ENCODE measurements around the gene CNOT1. TPM values are rescaled to one million over a fixed set of nuclear protein-coding genes. Genes with fewer than 3 reads are reported as not detected.

The CNOT1 gene
- total RNA-seq: 100 to 1,000 TPM; 102 to 190 TPM

DNA sequence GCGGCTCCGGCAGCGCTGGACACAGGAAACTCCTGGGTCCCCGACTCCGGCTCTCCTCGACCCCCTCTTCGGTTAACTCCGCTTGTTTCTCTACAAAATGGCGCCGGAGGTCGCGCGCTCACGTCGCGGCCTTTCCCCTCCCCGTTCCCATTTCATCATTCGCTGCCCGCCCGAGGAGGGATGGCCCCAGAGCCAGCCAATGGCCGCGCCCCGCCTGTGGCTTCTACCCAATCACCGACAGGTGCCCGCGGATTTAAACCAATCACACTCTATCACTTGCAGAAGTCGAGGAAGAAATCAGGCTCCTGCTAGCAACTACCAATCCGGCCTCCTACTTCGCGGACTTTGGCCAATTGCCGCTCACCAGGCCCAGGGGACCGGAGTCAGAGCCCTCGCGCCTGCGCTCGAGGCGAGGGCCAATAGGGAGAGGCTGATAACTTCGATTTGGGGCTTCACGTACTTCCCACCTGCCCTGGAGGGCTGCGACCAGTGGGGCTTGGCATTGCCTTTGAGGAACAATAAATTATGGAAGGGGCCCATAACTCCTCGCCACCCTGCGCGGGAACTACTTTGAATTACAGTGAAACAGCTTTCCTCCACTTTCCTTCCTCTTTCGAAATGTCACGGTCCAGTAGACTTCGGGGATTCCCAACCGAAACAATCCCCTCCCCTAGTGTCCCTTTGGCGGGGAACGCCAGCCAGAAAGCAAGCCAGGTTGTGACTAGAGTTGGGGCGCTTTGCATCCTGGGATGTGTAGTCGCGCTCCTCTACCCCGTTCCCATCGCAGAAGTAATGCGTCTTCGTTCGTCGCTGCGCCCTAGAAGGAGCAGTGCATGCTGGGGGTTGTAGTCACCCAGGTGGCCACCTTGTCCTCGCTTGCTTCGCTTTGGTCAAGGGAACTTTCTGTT is at the start of gene CNOT1:
Gene CNOT1, minus strand, starts transcription at position 94 of the 908 bp plus-strand sequence. CDS start 30,489 bp downstream, outside the sequence.
- no peaks in the 10 kb centered on the region for H3K36me3 ChIP-seq
- no peaks in the 10 kb centered on the region for H3K27me3 ChIP-seq (replicated peaks; ENCODE audit: insufficient read depth)
- intact Hi-C loops (cut with DNase I): loop anchor here (5.0 kb wide), 2 partner anchors 52 to 113 kb away; partner anchors contain the start of genes SETD6 and SLC38A7
- TF ChIP-seq CTCF (IDR thresholded peaks at IDR 0.05): peak in 2 of 4 experiments; percentile 4 to 38
- TF ChIP-seq POLR2AphosphoS5 (IDR thresholded peaks at IDR 0.05): peak; percentile 96
- TF ChIP-seq POLR2A (IDR thresholded peaks at IDR 0.05): peak; percentile 87
- WGBS: under 1% methylated on average over 61 of the region's 61 CpGs
- no peaks in the 10 kb centered on the region for H3K4me1 ChIP-seq (replicated peaks)
- peak within 1 kb of the TSS; percentile 98 to 99 for H3K27ac ChIP-seq
- no peaks in the 10 kb centered on the region for H3K9me3 ChIP-seq
- peak within 1 kb of the TSS; percentile 86 to 98 for H3K4me3 ChIP-seq
- DNase-seq (ENCODE audit: low spot score): peak; percentile 99

- DNase-seq (ENCODE audit: low spot score): peak; percentile 66
- Histone ChIP-seq H3K9me3 (no peaks in the 10 kb centered on the region), H3K27ac (no peak overlapping the region), H3K27me3 (replicated peaks; ENCODE audit: insufficient read depth) (no peaks in the 10 kb centered on the region), H3K36me3 (no peaks in the 10 kb centered on the region), H3K4me1 (replicated peaks) (no peaks in the 10 kb centered on the region), H3K4me3 (no peak overlapping the region)
- 51% methylated on average over 3 of the region's 3 CpGs for WGBS
- TF ChIP-seq POLR2AphosphoS5 (IDR thresholded peaks at IDR 0.05) (peak; percentile 40), CTCF (IDR thresholded peaks at IDR 0.05) (peak in 3 of 4 experiments; percentile 53 to 71 (median 56)), POLR2A (IDR thresholded peaks at IDR 0.05) (no peak)
- intact Hi-C loops (cut with DNase I): loop anchor here (5.0 kb wide), 1 partner anchor 79 kb away; no protein-coding TSS in a partner anchor
These were observed 49.1 kb upstream of the CNOT1 start for GRCh38 chr16:58678716-58679115.

DNA sequence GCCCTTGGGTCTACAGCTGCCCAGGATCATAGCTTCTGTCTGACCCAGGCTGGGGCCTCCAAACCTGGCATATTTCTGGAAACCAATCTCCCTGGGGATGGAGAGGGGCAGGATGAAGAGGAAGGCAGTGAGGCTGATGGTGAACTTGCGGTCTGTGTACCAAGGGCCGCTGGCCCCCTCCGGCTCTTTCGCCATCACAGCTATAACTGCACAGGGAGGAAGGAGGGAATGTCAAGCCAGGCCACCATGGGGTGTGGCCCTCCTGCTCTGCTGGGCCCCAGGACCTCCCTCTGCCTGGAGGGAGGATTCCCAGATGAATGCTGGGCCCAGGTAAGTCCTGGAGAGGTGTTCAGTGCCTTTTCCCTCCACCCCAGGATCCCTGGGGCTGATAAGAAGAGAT is 48.6 kb upstream of the CNOT1 start:
- intact Hi-C loops (cut with DNase I): loop anchor here (5.0 kb wide), 1 partner anchor 79 kb away; no protein-coding TSS in a partner anchor
- WGBS: 93% methylated on average over 4 of the region's 4 CpGs
- Histone ChIP-seq H3K4me1 (replicated peaks) (no peaks in the 10 kb centered on the region), H3K36me3 (no peaks in the 10 kb centered on the region), H3K27ac (no peak overlapping the region), H3K27me3 (replicated peaks; ENCODE audit: insufficient read depth) (no peaks in the 10 kb centered on the region), H3K4me3 (no peak overlapping the region), H3K9me3 (no peaks in the 10 kb centered on the region)
- TF ChIP-seq CTCF (IDR thresholded peaks at IDR 0.05) (no peak), POLR2A (IDR thresholded peaks at IDR 0.05) (no peak), POLR2AphosphoS5 (IDR thresholded peaks at IDR 0.05) (no peak)
- no peak for DNase-seq (ENCODE audit: low spot score)

DNA sequence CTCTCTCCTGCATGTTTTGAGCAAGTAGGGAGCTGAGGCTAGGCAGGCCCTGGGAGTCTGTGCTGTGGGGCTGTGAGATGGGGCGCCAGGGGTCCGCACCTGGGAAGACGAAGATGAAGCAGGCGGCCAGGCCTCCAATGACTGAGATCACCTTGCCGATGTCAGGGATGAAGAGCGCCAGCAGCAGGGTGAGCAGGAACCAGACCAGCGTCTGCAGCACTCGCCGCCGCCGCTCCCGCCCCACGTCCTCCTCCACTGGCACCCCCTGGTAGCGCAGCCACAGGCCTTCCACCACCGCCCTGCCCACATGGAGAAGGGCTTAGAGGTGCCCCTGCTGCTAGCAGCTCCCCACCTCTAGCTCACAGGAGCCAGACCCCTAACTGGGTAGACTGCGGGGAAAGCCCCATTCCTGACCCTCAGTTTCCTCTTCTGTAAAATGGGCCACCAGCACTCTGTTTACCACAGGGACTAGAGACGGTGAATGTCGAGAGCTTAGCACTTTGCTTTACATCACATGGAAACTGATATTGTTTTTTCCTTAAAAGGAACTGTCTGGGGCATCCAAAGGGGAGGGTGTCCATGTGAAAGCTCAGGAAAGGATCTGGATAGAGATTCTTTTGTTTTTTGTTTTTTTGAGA is 41.4 kb upstream of the CNOT1 start:
- Histone ChIP-seq H3K36me3 (no peaks in the 10 kb centered on the region), H3K4me3 (no peak overlapping the region), H3K27ac (no peak overlapping the region), H3K9me3 (no peaks in the 10 kb centered on the region), H3K27me3 (replicated peaks; ENCODE audit: insufficient read depth) (no peaks in the 10 kb centered on the region), H3K4me1 (replicated peaks) (no peaks in the 10 kb centered on the region)
- intact Hi-C loops (cut with DNase I): no loop called here
- WGBS: 94% methylated on average over 18 of the region's 18 CpGs
- DNase-seq (ENCODE audit: low spot score): no peak
- TF ChIP-seq CTCF (IDR thresholded peaks at IDR 0.05): no peak
- TF ChIP-seq POLR2A (IDR thresholded peaks at IDR 0.05): no peak
- no peak for TF ChIP-seq POLR2AphosphoS5 (IDR thresholded peaks at IDR 0.05)

Measured in prostate gland (tissue), 2 donors.